GM23338 (cell line): ENCODE data around the gene CUEDC1. TPM values are rescaled to one million over a fixed set of nuclear protein-coding genes. Genes with fewer than 3 reads are reported as not detected.
A peak's percentile ranks its signal among the peaks of the same experiment; 100 is the strongest.

Source experiments
- ATAC-seq: fragments of 200-7000 bp; cut with Tn5 transposase; 3 replicates; pipeline ENCODE4 v1.9.1; 2020
- DNase-seq: peaks from one replicate; pipeline ENCODE4 v3.0.0-alpha.2; 2015; ENCODE audit warnings: low spot score
- H2AFZ ChIP-seq: fragments of 200-600 bp; sonication (generic); 2 replicates; pipeline ENCODE4 v1.8.0; 2016; ENCODE audit warnings: antibody characterized with exemption, mild to moderate bottlenecking, moderate library complexity
- H3F3A ChIP-seq: fragments of 200-600 bp; sonication (generic); replicated peaks from 2 replicates; pipeline ENCODE4 v1.8.0; 2017; ENCODE audit warnings: antibody characterized with exemption, mixed run types, low read depth
- H3K27ac ChIP-seq: fragments of 200-600 bp; sonication (generic); 2 replicates; pipeline ENCODE4 v1.6.1; 2016; ENCODE audit warnings: low read depth
- H3K27me3 ChIP-seq: fragments of 200-600 bp; sonication (generic); 2 replicates; pipeline ENCODE4 v1.8.0; 2016; ENCODE audit warnings: mild to moderate bottlenecking, mixed run types, moderate library complexity; ENCODE audit not compliant: insufficient read depth
- H3K36me3 ChIP-seq: fragments of 200-600 bp; sonication (generic); 2 replicates; pipeline ENCODE4 v1.8.0; 2016; ENCODE audit warnings: mild to moderate bottlenecking; ENCODE audit not compliant: insufficient read depth
- H3K4me1 ChIP-seq: fragments of 200-600 bp; sonication (generic); 2 replicates; pipeline ENCODE4 v1.8.0; 2016; ENCODE audit warnings: mild to moderate bottlenecking, moderate library complexity; ENCODE audit not compliant: insufficient read depth
- H3K4me2 ChIP-seq: fragments of 200-600 bp; sonication (generic); 2 replicates; pipeline ENCODE4 v1.7.1; 2017; ENCODE audit warnings: mixed run types
- H3K4me3 ChIP-seq: fragments of 200-600 bp; sonication (generic); 2 replicates; pipeline ENCODE4 v1.6.1; 2016; ENCODE audit warnings: mixed run types
- H3K79me2 ChIP-seq: fragments of 200-600 bp; sonication (generic); replicated peaks from 2 replicates; pipeline ENCODE4 v1.8.0; 2017; ENCODE audit warnings: mild to moderate bottlenecking; ENCODE audit not compliant: insufficient read depth
- H3K9me2 ChIP-seq: fragments of 200-600 bp; sonication (generic); 2 replicates; pipeline ENCODE4 v1.8.0; 2017; ENCODE audit not compliant: insufficient read depth
- H4K20me1 ChIP-seq: fragments of 200-600 bp; sonication (generic); replicated peaks from 2 replicates; pipeline ENCODE4 v1.8.0; 2017; ENCODE audit warnings: mild to moderate bottlenecking; ENCODE audit not compliant: insufficient read depth
- H3K27ac Mint-ChIP-seq: 2 replicates; pipeline ENCODE4 v1.8.0; 2020; ENCODE audit warnings: inconsistent platforms, mild to moderate bottlenecking, moderate library complexity, mixed read lengths
- H3K27me3 Mint-ChIP-seq: 3 replicates; pipeline ENCODE4 v1.8.0; 2022; ENCODE audit warnings: low read depth, mild to moderate bottlenecking, moderate library complexity, mixed read lengths, inconsistent platforms; ENCODE audit not compliant: insufficient read depth, poor library complexity
- H3K36me3 Mint-ChIP-seq: 3 replicates; pipeline ENCODE4 v1.8.0; 2021; ENCODE audit warnings: low read depth, mild to moderate bottlenecking, inconsistent platforms, moderate library complexity, mixed read lengths
- H3K4me1 Mint-ChIP-seq: 3 replicates; pipeline ENCODE4 v1.8.0; 2020; ENCODE audit warnings: mild to moderate bottlenecking, inconsistent platforms, mixed read lengths
- H3K4me3 Mint-ChIP-seq: 3 replicates; pipeline ENCODE4 v1.8.0; 2021; ENCODE audit warnings: moderate library complexity, mild to moderate bottlenecking, inconsistent platforms, mixed read lengths
- H3K9me3 Mint-ChIP-seq: 3 replicates; pipeline ENCODE4 v1.8.0; 2020; ENCODE audit warnings: moderate library complexity, mild to moderate bottlenecking, inconsistent platforms, mixed read lengths
- CREB1 ChIP-seq: fragments of 250-450 bp; sonication (Bioruptor Pico); IDR thresholded peaks from 2 replicates; pipeline ENCODE4 v1.5.0; 2020; ENCODE audit warnings: low read depth, mild to moderate bottlenecking, moderate library complexity
- JUNB ChIP-seq: IDR thresholded peaks from one replicate; pipeline ENCODE4 v1.6.1; 2016; ENCODE audit warnings: antibody characterized with exemption; ENCODE audit not compliant: unreplicated experiment
- NANOG ChIP-seq: IDR thresholded peaks from 2 replicates; pipeline ENCODE4 v1.6.1; 2016; ENCODE audit warnings: antibody characterized with exemption, borderline replicate concordance
- POLR2AphosphoS5 ChIP-seq: IDR thresholded peaks from 2 replicates; pipeline ENCODE4 v1.6.1; 2016; ENCODE audit warnings: antibody characterized with exemption, low read depth
- STAT1 ChIP-seq: IDR thresholded peaks from one replicate; pipeline ENCODE4 v1.6.1; 2016; ENCODE audit warnings: antibody characterized with exemption; ENCODE audit not compliant: unreplicated experiment
- ZNF114 ChIP-seq: fragments of 250-450 bp; sonication (Bioruptor Pico); IDR thresholded peaks from 2 replicates; pipeline ENCODE4 v1.5.0; 2020; ENCODE audit warnings: mild to moderate bottlenecking, moderate library complexity
- polyA plus RNA-seq: library from polyadenylated mRNA; unstranded; fragments of >200 nt; fragmentation: Nextera tagmentation; extraction: Ambion mirVana; gene quantifications from 2 replicates; pipeline ENCODE4 v1.2.1, GENCODE V29; 2016
- total RNA-seq: library from RNA; depleted of rRNA; stranded (reverse); fragments of >200 nt; shearing (Covaris generic); gene quantifications from 2 replicates; pipeline ENCODE4 v1.2.3, GENCODE V29; 2014
- TF ChIP-seq, protein P1 (sequence below): IDR thresholded peaks from one replicate; pipeline ENCODE4 v1.6.1; 2018; ENCODE audit warnings: antibody characterized with exemption; ENCODE audit not compliant: unreplicated experiment
- TF ChIP-seq, protein P2 (sequence below): IDR thresholded peaks from 2 replicates; pipeline ENCODE4 v1.6.1; 2016; ENCODE audit warnings: antibody characterized with exemption
- TF ChIP-seq, protein P3 (sequence below), 2 experiments: fragments of 200-600 bp in 1 of 2; sonication (generic) in 1 of 2; conservative IDR thresholded peaks; 2 replicates each; pipeline versions ENCODE4 v1.5.1 to v1.6.1; 2016 to 2017; ENCODE audit warnings: antibody characterized with exemption in 2 of 2, low read depth in 2 of 2, mild to moderate bottlenecking in 2 of 2, moderate library complexity in 1 of 2

CUEDC1 gene
- total and polyA plus RNA-seq, 2 experiments from 2014 or later = 3.0 to 7.7 TPM

DNA sequence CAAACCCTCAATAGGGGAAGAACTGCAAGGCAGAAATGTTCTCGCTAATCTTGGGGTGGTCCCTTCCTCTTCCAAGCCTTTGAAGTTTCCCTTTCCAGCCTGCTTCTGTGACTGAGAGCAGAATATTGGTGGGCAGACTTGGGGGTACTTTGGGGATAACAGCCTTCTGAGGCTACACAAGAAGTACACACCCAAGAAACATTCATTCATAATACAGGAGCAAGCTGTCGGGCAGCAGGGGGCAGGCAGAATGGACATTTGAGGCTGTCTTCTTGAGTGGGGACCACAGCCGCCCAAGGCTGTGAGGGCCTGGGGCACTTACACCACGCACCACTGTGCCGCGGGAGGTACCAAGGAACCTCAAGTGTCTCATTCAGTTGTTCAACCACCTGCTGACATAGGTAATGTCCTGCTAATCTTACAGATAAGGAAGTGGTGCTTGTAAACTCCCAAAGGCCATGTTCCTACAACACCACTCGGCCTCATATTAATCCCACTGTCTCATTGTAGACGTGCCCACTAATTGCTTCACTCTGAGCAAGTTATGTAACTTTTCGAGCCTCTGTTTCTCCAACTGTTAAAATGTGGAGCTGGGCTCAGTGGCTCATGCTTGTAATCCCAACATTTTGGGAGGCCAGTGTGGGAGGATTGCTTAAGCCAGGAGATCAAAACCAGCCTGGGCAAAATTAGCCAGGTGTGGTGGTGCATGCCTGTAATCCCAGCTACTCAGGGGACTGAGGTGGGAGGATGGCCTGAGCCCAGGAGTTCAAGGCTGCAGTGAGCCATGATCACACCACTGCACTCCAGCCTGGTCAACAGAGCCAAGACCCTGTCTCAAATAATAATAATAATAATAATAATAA is 102.9 kb downstream of the CUEDC1 start (continued):
- TF ChIP-seq, protein P1, sequence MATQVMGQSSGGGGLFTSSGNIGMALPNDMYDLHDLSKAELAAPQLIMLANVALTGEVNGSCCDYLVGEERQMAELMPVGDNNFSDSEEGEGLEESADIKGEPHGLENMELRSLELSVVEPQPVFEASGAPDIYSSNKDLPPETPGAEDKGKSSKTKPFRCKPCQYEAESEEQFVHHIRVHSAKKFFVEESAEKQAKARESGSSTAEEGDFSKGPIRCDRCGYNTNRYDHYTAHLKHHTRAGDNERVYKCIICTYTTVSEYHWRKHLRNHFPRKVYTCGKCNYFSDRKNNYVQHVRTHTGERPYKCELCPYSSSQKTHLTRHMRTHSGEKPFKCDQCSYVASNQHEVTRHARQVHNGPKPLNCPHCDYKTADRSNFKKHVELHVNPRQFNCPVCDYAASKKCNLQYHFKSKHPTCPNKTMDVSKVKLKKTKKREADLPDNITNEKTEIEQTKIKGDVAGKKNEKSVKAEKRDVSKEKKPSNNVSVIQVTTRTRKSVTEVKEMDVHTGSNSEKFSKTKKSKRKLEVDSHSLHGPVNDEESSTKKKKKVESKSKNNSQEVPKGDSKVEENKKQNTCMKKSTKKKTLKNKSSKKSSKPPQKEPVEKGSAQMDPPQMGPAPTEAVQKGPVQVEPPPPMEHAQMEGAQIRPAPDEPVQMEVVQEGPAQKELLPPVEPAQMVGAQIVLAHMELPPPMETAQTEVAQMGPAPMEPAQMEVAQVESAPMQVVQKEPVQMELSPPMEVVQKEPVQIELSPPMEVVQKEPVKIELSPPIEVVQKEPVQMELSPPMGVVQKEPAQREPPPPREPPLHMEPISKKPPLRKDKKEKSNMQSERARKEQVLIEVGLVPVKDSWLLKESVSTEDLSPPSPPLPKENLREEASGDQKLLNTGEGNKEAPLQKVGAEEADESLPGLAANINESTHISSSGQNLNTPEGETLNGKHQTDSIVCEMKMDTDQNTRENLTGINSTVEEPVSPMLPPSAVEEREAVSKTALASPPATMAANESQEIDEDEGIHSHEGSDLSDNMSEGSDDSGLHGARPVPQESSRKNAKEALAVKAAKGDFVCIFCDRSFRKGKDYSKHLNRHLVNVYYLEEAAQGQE = no peak
- no peak for TF ChIP-seq JUNB
- no peak for TF ChIP-seq NANOG

DNA sequence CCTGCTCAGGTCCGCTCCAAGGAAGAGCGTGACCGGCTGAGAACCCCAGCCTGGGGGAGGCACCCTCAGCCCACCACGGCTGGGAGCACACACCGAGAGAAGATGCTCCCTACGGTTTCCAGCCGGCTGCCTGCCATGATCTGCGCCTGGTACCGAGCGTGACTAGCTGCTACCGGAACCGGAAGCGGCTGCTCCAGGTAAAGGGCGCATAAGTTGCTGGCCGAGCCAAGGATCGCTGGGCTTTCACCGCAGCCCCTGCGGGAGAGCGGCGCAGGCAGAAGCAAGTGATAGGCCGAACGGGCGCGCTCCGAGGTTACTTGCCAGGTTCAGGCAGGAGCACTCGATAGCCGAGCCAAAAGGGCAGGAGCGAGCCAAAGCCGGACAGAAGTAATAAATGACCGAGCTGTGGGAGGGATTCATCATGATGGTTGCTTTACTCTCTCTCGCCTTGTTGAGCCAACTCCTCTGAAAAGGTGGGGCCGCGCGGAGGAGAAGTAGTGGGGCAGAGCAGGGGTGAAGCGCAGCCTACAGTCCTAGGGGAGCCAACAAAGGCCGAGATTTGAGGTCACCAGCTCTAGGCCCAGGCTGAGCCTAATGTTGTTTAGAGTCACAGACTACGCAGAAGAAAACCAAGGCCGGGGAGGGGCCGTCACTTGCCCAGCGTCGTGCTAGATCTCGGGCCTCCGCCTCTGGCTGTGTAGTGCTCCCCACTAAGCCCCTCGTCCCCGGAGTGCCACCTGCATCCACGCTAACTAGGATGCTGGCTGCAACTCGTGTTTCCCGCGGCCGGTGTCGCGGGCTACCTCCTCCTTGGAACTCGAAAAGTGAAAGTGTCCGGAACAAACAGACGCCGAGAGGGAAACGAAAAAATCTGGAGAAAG is 105.1 kb downstream of the CUEDC1 start, which contains the start of gene MRPS23:
Gene MRPS23, minus strand, starts transcription at position 171 of the 881 bp plus-strand sequence. Its CDS starts 34 bp downstream, at position 137.
- Histone ChIP-seq H3K79me2 (peaks cover 25% of the 10 kb centered on the region), H3F3A (0 out of 2 replicates have a peak, but pooled peaks cover 9% of the 10 kb centered on the region), H3K9me2 (no peaks in the 10 kb centered on the region), H3K27ac (peak within 1 kb of the TSS; percentile 86; the same call in 1 of the 2 replicates), H3K27me3 (no peaks in the 10 kb centered on the region), H3K4me1 (peaks cover 17% of the 10 kb centered on the region), H3K4me3 (peak within 1 kb of the TSS; percentile 100), H2AFZ (peak within 1 kb of the TSS; percentile 86; the same call in 1 of the 2 replicates), H3K4me2 (peak within 1 kb of the TSS; percentile 98), H3K36me3 (peaks cover 13% of the 10 kb centered on the region), H4K20me1 (no peaks in the 10 kb centered on the region)
- H3K4me1 Mint-ChIP-seq = peaks cover 23% of the 10 kb centered on the region
- TF ChIP-seq, protein P2, sequence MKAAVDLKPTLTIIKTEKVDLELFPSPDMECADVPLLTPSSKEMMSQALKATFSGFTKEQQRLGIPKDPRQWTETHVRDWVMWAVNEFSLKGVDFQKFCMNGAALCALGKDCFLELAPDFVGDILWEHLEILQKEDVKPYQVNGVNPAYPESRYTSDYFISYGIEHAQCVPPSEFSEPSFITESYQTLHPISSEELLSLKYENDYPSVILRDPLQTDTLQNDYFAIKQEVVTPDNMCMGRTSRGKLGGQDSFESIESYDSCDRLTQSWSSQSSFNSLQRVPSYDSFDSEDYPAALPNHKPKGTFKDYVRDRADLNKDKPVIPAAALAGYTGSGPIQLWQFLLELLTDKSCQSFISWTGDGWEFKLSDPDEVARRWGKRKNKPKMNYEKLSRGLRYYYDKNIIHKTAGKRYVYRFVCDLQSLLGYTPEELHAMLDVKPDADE = peak; percentile 98
- TF ChIP-seq, protein P1 = peak; percentile 17
- TF ChIP-seq ZNF114 (CRISPR knock-in tag) (no peak), CREB1 (CRISPR knock-in tag) (peak; percentile 45; the same call in 1 of the 2 replicates), POLR2AphosphoS5 (peak; percentile 90), STAT1 (no peak), NANOG (peak; percentile 8)
- TF ChIP-seq, protein P3, sequence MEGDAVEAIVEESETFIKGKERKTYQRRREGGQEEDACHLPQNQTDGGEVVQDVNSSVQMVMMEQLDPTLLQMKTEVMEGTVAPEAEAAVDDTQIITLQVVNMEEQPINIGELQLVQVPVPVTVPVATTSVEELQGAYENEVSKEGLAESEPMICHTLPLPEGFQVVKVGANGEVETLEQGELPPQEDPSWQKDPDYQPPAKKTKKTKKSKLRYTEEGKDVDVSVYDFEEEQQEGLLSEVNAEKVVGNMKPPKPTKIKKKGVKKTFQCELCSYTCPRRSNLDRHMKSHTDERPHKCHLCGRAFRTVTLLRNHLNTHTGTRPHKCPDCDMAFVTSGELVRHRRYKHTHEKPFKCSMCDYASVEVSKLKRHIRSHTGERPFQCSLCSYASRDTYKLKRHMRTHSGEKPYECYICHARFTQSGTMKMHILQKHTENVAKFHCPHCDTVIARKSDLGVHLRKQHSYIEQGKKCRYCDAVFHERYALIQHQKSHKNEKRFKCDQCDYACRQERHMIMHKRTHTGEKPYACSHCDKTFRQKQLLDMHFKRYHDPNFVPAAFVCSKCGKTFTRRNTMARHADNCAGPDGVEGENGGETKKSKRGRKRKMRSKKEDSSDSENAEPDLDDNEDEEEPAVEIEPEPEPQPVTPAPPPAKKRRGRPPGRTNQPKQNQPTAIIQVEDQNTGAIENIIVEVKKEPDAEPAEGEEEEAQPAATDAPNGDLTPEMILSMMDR (conservative IDR thresholded peaks at IDR 0.05; ENCODE audit: low read depth in 2 of 2) = no peak
- no peaks in the 10 kb centered on the region for H3K27me3 Mint-ChIP-seq
- ATAC-seq (peak; percentile 94), DNase-seq (peak; percentile 100)
- H3K4me3 Mint-ChIP-seq = peak within 1 kb of the TSS; percentile 97
- no peaks in the 10 kb centered on the region for H3K9me3 Mint-ChIP-seq
- H3K36me3 Mint-ChIP-seq = peaks cover 31% of the 10 kb centered on the region
- H3K27ac Mint-ChIP-seq = peak within 1 kb of the TSS; percentile 98
